Keratinocyte (primary cell): ENCODE data around the gene GABRD.

Experiments used
- CTCF ChIP-seq, 3 experiments: IDR thresholded peaks in 1 of 3; conservative IDR thresholded peaks in 1 of 3; optimal IDR thresholded peaks in 1 of 3; 2 replicates in 2 of 3; 3 replicates in 1 of 3; pipeline versions ENCODE3 to v1.5.1; 2011; ENCODE audit warnings: low read length in 3 of 3, mild to moderate bottlenecking in 3 of 3, moderate library complexity in 2 of 3, control low read depth in 1 of 3, inconsistent platforms in 1 of 3; ENCODE audit not compliant: insufficient read depth in 2 of 3; ENCODE audit errors: extremely low read depth in 1 of 3
- EZH2 ChIP-seq: IDR thresholded peaks from one replicate; pipeline ENCODE4 v1.6.1; 2012; ENCODE audit warnings: inconsistent platforms, mild to moderate bottlenecking, low read length, moderate library complexity

- TF ChIP-seq CTCF (optimal IDR thresholded peaks at IDR 0.05 in 1 of 3, IDR thresholded peaks at IDR 0.05 in 1 of 3, conservative IDR thresholded peaks at IDR 0.05 in 1 of 3; ENCODE audit: extremely low read depth in 1 of 3, insufficient read depth in 2 of 3, low read length in 3 of 3), result no peak
- no peak for TF ChIP-seq EZH2
Observed at GRCh38 chr1:2060072-2060471, 40.9 kb downstream of the GABRD start.
